Osteoblast (primary cell): ENCODE measurements around the gene ARHGAP35. TPM values are rescaled to one million over a fixed set of nuclear protein-coding genes. Genes with fewer than 3 reads are reported as not detected.
"Not testable (repeated sequence)": the region's sequence is repeated elsewhere in the genome, so short reads cannot be mapped to it uniquely, and the experiment has no call there.

Experiments
- DNase-seq: peaks from one replicate; pipeline ENCODE4 v3.0.0; 2011; ENCODE audit warnings: low spot score, mixed read lengths; ENCODE audit not compliant: insufficient read length; ENCODE audit errors: missing footprints
- H2AFZ ChIP-seq: 2 replicates; pipeline ENCODE4 v1.6.0; 2011; ENCODE audit warnings: mild to moderate bottlenecking, low read length
- H3K27ac ChIP-seq: 2 replicates; pipeline ENCODE4 v1.5.1; 2011; ENCODE audit warnings: mild to moderate bottlenecking, low read depth, low read length, moderate library complexity
- H3K27me3 ChIP-seq: 2 replicates; pipeline ENCODE4 v1.6.0; 2012; ENCODE audit warnings: mild to moderate bottlenecking, control low read depth, inconsistent platforms, low read length, moderate library complexity; ENCODE audit not compliant: insufficient read depth
- H3K36me3 ChIP-seq: 2 replicates; pipeline ENCODE4 v1.5.1; 2011; ENCODE audit warnings: mild to moderate bottlenecking, low read length, control low read depth, moderate library complexity; ENCODE audit not compliant: insufficient read depth
- H3K4me1 ChIP-seq: 2 replicates; pipeline ENCODE4 v1.5.1; 2011; ENCODE audit warnings: mild to moderate bottlenecking, low read length, control low read depth, moderate library complexity; ENCODE audit not compliant: insufficient read depth
- H3K4me2 ChIP-seq: 2 replicates; pipeline ENCODE4 v1.6.0; 2011; ENCODE audit warnings: mild to moderate bottlenecking, low read length; ENCODE audit not compliant: insufficient read depth
- H3K4me3 ChIP-seq: fragments of 200-600 bp; sonication (generic); 3 replicates; pipeline ENCODE4 v1.5.1; 2012; ENCODE audit warnings: mild to moderate bottlenecking, low read length, inconsistent platforms; ENCODE audit not compliant: insufficient read depth
- H3K79me2 ChIP-seq: 2 replicates; pipeline ENCODE4 v1.6.0; 2012; ENCODE audit warnings: mild to moderate bottlenecking, low read length, control low read depth, inconsistent platforms; ENCODE audit not compliant: insufficient read depth
- H3K9me3 ChIP-seq: 2 replicates; pipeline ENCODE4 v1.5.1; 2011; ENCODE audit warnings: low read depth, low read length, control low read depth
- H4K20me1 ChIP-seq: 2 replicates; pipeline ENCODE4 v1.6.0; 2012; ENCODE audit warnings: mild to moderate bottlenecking, low read length, control low read depth; ENCODE audit not compliant: insufficient read depth
- total RNA-seq: library from RNA; depleted of rRNA; stranded (reverse); fragments of >200 nt; gene quantifications from 2 replicates; pipeline ENCODE4 v1.2.3, GENCODE V29; 2012
- TF ChIP-seq, protein P1 (sequence below): IDR thresholded peaks from 2 replicates; pipeline ENCODE4 v1.5.1; 2011; ENCODE audit warnings: mild to moderate bottlenecking, low read depth, low read length, moderate library complexity; ENCODE audit errors: extremely low read depth

ARHGAP35 gene
- total RNA-seq, 1 donor, result 82.2 TPM

DNA sequence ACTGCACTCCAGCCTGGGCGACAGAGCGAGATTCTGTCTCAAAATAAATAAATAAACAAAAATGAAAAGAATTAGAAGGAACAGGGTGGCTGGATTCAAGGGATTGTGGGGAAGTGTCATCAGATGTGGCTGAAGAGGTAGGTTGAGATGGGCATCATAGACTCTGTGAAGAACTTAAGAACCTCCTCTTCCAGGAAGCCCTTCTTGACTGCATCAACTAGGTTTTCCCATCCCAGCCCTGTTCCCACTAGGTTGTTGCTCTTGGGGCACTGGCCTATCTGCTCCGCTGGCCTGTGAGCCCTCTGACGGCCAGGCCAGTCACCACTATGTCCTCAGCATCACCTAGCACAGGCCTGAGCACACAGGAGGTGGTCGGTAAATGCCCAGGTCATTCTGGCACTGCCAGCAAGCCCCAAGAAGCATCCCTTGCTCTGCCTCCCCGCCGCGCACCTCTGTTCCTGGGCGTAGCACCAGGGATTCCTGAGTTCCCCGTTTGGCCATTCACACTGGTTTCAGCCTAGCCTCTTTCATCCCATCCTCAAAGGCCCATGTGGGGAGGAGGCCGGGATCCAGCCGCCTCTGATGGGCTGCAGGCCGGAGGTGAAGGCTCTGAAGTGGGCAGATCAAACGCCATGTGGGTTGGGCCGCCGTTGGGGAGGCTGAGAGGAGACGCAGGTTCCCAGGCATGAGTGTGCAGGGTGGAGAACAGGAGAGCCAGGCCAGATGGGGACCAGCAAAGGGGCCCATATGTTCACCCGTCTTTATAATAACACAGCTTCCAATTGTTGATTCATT, 44.8 kb upstream of the ARHGAP35 start:
- Histone ChIP-seq H3K9me3 (no peaks in the 10 kb centered on the region), H3K4me2 (no peak overlapping the region), H3K4me1 (no peaks in the 10 kb centered on the region), H3K4me3 (no peak overlapping the region), H3K79me2 (no peaks in the 10 kb centered on the region), H4K20me1 (no peaks in the 10 kb centered on the region), H3K27me3 (no peaks in the 10 kb centered on the region), H3K27ac (no peak overlapping the region), H2AFZ (no peak overlapping the region), H3K36me3 (no peaks in the 10 kb centered on the region)
- TF ChIP-seq, protein P1, sequence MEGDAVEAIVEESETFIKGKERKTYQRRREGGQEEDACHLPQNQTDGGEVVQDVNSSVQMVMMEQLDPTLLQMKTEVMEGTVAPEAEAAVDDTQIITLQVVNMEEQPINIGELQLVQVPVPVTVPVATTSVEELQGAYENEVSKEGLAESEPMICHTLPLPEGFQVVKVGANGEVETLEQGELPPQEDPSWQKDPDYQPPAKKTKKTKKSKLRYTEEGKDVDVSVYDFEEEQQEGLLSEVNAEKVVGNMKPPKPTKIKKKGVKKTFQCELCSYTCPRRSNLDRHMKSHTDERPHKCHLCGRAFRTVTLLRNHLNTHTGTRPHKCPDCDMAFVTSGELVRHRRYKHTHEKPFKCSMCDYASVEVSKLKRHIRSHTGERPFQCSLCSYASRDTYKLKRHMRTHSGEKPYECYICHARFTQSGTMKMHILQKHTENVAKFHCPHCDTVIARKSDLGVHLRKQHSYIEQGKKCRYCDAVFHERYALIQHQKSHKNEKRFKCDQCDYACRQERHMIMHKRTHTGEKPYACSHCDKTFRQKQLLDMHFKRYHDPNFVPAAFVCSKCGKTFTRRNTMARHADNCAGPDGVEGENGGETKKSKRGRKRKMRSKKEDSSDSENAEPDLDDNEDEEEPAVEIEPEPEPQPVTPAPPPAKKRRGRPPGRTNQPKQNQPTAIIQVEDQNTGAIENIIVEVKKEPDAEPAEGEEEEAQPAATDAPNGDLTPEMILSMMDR, result no peak
- DNase-seq, result no peak

DNA sequence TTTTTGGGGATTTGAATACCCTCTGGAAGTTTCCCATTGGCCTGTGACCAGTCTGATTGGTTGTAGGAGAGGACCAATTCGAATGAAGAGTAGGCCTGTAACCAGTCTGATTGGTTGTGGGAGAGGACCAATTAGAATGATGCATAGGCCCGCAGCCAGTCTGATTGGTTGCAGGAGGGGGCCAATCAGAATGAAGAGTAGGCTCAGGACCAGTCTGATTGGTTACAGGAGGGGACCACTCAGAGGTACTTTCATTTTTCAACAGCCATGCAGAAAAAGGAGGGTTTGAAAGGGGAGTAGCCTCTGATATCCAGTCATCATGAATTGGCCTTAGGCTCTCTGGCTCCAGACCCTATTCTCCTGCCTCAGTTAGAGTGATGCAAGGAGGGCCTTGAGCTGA, 42.0 kb upstream of the ARHGAP35 start:
- peak; percentile 1 for DNase-seq
- no peak overlapping the region for H3K27ac ChIP-seq
- no peaks in the 10 kb centered on the region for H3K9me3 ChIP-seq
- no peaks in the 10 kb centered on the region for H3K4me1 ChIP-seq
- H3K79me2 ChIP-seq, result no peaks in the 10 kb centered on the region
- TF ChIP-seq, protein P1, result no peak
- no peaks in the 10 kb centered on the region for H3K27me3 ChIP-seq
- no peaks in the 10 kb centered on the region for H4K20me1 ChIP-seq
- H3K36me3 ChIP-seq, result no peaks in the 10 kb centered on the region
- H3K4me2 ChIP-seq, result no peak overlapping the region
- no peak overlapping the region for H3K4me3 ChIP-seq
- H2AFZ ChIP-seq, result no peak overlapping the region

DNA sequence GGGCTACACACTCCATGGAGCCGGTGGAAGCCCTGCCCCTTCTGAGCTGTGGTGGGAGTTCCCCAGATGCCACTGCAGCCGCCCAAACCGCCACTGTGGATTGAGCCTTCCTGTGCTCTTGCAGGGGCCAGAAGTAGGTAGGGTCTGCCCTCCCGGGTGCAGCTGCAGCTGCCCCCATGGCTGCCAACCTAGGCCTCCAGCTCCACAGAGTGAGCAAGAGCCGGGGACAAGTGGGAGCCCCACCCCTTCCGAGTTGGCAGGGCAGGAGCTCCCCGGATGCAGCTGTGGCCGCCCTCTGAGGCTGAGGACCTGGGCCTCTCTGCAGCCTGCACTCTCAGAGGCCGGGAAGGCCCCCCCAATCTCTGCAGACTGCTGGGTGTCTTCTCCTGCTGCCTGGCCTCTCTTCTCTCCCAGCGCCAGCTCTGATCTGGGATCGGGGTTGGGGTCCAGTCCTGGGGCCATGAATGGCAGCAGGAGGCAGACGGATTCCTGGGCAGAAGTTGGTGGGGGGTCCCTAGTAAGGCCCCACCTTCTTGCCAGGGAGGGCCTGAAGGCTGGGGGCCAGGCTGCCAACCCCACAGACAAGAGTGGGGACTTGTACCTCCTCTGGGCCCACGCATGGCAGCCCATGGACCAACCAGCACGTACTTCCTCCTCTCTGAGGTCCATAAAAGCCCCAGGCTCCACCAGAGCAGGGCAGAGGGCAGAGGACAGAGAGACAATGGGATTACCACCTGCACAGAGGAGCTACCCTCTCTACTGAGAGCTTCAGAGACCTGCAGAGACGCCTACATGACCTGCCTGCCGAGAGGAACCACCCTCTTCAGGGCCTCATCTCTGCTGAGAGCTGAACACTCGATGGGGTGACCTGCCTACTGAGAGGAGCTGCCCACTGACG, 39.0 kb upstream of the ARHGAP35 start:
- Histone ChIP-seq H3K4me1 (no peaks in the 10 kb centered on the region), H3K36me3 (no peaks in the 10 kb centered on the region), H3K27me3 (no peaks in the 10 kb centered on the region), H2AFZ (peak overlapping the region; percentile 35), H3K9me3 (no peaks in the 10 kb centered on the region), H3K79me2 (no peaks in the 10 kb centered on the region), H3K27ac (no peak overlapping the region), H3K4me2 (no peak overlapping the region), H3K4me3 (no peak overlapping the region), H4K20me1 (no peaks in the 10 kb centered on the region)
- TF ChIP-seq, protein P1, result no peak
- peak; percentile 35 for DNase-seq

DNA sequence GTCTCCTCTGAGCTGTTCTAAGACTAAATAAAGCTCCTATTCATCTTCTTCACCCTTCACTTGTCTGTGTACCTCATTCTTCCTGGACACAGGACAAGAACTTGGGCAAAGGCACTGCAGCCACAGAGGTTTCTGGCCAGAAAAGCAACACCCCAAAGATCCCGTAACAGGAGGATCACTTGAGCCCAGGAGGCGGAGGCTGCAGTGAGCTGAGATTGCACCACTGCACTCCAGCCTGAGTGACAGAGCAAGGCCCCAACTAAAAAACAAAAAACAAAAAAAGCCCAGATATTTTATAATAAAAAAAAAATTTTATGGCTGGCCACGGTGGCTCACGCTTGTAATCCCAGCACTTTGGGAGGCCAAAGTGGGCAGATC, 38.4 kb upstream of the ARHGAP35 start:
- H2AFZ ChIP-seq, H3K27me3 ChIP-seq, H3K36me3 ChIP-seq, H3K79me2 ChIP-seq, H3K4me2 ChIP-seq, H3K9me3 ChIP-seq, H4K20me1 ChIP-seq, H3K27ac ChIP-seq, H3K4me1 ChIP-seq, DNase-seq, H3K4me3 ChIP-seq: not testable (repeated sequence)
